ENCODE results near the gene IFT122.

DNA sequence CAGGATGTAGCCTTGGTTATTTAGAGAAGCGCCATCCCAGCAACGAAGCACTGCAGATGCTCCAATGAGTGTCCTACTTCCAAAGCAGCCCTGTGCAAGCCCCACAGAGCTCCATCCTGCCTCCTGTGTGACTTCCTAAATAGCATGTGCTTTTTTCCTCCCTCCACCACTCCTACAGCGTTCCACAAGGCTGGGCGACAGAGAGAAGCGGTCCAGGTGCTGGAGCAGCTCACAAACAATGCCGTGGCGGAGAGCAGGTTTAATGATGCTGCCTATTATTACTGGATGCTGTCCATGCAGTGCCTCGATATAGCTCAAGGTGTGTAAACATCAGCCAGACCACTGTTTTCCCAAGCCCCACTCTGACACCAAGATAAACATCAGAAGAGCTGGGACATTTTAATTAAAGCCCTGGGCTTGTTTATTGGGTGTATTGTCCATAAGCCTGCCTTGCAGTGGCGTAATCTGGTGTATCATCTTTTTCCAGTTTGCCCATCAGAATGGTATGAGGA lies 66.3 kb downstream of the IFT122 start:
- TF ChIP-seq, protein P1, sequence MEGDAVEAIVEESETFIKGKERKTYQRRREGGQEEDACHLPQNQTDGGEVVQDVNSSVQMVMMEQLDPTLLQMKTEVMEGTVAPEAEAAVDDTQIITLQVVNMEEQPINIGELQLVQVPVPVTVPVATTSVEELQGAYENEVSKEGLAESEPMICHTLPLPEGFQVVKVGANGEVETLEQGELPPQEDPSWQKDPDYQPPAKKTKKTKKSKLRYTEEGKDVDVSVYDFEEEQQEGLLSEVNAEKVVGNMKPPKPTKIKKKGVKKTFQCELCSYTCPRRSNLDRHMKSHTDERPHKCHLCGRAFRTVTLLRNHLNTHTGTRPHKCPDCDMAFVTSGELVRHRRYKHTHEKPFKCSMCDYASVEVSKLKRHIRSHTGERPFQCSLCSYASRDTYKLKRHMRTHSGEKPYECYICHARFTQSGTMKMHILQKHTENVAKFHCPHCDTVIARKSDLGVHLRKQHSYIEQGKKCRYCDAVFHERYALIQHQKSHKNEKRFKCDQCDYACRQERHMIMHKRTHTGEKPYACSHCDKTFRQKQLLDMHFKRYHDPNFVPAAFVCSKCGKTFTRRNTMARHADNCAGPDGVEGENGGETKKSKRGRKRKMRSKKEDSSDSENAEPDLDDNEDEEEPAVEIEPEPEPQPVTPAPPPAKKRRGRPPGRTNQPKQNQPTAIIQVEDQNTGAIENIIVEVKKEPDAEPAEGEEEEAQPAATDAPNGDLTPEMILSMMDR (IDR thresholded peaks at IDR 0.05), result no peak
- no peak for TF ChIP-seq POLR2A (IDR thresholded peaks at IDR 0.05)
- TF ChIP-seq EP300 (IDR thresholded peaks at IDR 0.05), result no peak
